ENCODE measurements around the gene ST6GALNAC2.
"Not testable (repeated sequence)": the region's sequence is repeated elsewhere in the genome, so short reads cannot be mapped to it uniquely, and the experiment has no call there.

Gene ST6GALNAC2

GRCh38 chr17:76614912-76615617 is 29.4 kb upstream of the ST6GALNAC2 start:
- H3K36me3 ChIP-seq (ENCODE audit: control insufficient read depth, insufficient read depth, low read length): no peaks in the 10 kb centered on the region
- H3K4me3 ChIP-seq (ENCODE audit: extremely low read depth, insufficient read depth, low read length, poor library complexity, severe bottlenecking): no peak overlapping the region
- no peaks in the 10 kb centered on the region for H3K4me1 ChIP-seq (ENCODE audit: control insufficient read depth, insufficient read depth, low read length, poor library complexity, severe bottlenecking)
- no peaks in the 10 kb centered on the region for H3K9me3 ChIP-seq (ENCODE audit: control insufficient read depth, low read length)
- WGBS, 2 experiments (ENCODE audit: insufficient coverage in 2 of 2): 90 to 91% methylated on average over 14 to 25 of the region's 28 CpGs
- H3K27ac ChIP-seq (ENCODE audit: low read depth, low read length, severe bottlenecking): no peak overlapping the region

- not testable (repeated sequence) for H3K9me3 ChIP-seq (ENCODE audit: control insufficient read depth, low read length); H3K36me3 ChIP-seq (ENCODE audit: control insufficient read depth, insufficient read depth, low read length); H3K4me1 ChIP-seq (ENCODE audit: control insufficient read depth, insufficient read depth, low read length, poor library complexity, severe bottlenecking); H3K27ac ChIP-seq (ENCODE audit: low read depth, low read length, severe bottlenecking); H3K4me3 ChIP-seq (ENCODE audit: extremely low read depth, insufficient read depth, low read length, poor library complexity, severe bottlenecking)
- 90 to 92% methylated on average over 7 to 11 of the region's 13 CpGs for WGBS, 2 experiments (ENCODE audit: insufficient coverage in 2 of 2)
These were observed 28.6 kb upstream of the ST6GALNAC2 start for GRCh38 chr17:76614064-76614759.

- H3K4me1 ChIP-seq (ENCODE audit: control insufficient read depth, insufficient read depth, low read length, poor library complexity, severe bottlenecking): no peaks in the 10 kb centered on the region
- 62 to 71% methylated on average over 13 to 16 of the region's 17 CpGs for WGBS, 2 experiments (ENCODE audit: insufficient coverage in 2 of 2)
- H3K27ac ChIP-seq (ENCODE audit: low read depth, low read length, severe bottlenecking): no peak overlapping the region
- no peaks in the 10 kb centered on the region for H3K36me3 ChIP-seq (ENCODE audit: control insufficient read depth, insufficient read depth, low read length)
- H3K9me3 ChIP-seq (ENCODE audit: control insufficient read depth, low read length): no peaks in the 10 kb centered on the region
- H3K4me3 ChIP-seq (ENCODE audit: extremely low read depth, insufficient read depth, low read length, poor library complexity, severe bottlenecking): no peak overlapping the region
These were observed 27.6 kb upstream of the ST6GALNAC2 start for GRCh38 chr17:76612977-76613851.

- H3K36me3 ChIP-seq (ENCODE audit: control insufficient read depth, insufficient read depth, low read length): no peaks in the 10 kb centered on the region
- H3K27ac ChIP-seq (ENCODE audit: low read depth, low read length, severe bottlenecking): no peak overlapping the region
- H3K9me3 ChIP-seq (ENCODE audit: control insufficient read depth, low read length): no peaks in the 10 kb centered on the region
- no peak overlapping the region for H3K4me3 ChIP-seq (ENCODE audit: extremely low read depth, insufficient read depth, low read length, poor library complexity, severe bottlenecking)
- WGBS, 2 experiments (ENCODE audit: insufficient coverage in 2 of 2): 97 to 100% methylated on average over 2 of the region's 4 CpGs
- no peaks in the 10 kb centered on the region for H3K4me1 ChIP-seq (ENCODE audit: control insufficient read depth, insufficient read depth, low read length, poor library complexity, severe bottlenecking)
These were observed 26.8 kb upstream of the ST6GALNAC2 start for GRCh38 chr17:76612465-76612864.

- 84 to 94% methylated on average over 3 to 4 of the region's 4 CpGs for WGBS, 2 experiments (ENCODE audit: insufficient coverage in 2 of 2)
- Histone ChIP-seq H3K4me1 (ENCODE audit: control insufficient read depth, insufficient read depth, low read length, poor library complexity, severe bottlenecking) (no peaks in the 10 kb centered on the region), H3K9me3 (ENCODE audit: control insufficient read depth, low read length) (no peaks in the 10 kb centered on the region), H3K4me3 (ENCODE audit: extremely low read depth, insufficient read depth, low read length, poor library complexity, severe bottlenecking) (no peak overlapping the region), H3K27ac (ENCODE audit: low read depth, low read length, severe bottlenecking) (no peak overlapping the region), H3K36me3 (ENCODE audit: control insufficient read depth, insufficient read depth, low read length) (no peaks in the 10 kb centered on the region)
These were observed 26.1 kb upstream of the ST6GALNAC2 start for GRCh38 chr17:76611758-76612157.

GRCh38 chr17:76611080-76611749 is 25.6 kb upstream of the ST6GALNAC2 start:
- H3K36me3 ChIP-seq (ENCODE audit: control insufficient read depth, insufficient read depth, low read length); H3K9me3 ChIP-seq (ENCODE audit: control insufficient read depth, low read length); H3K27ac ChIP-seq (ENCODE audit: low read depth, low read length, severe bottlenecking); H3K4me3 ChIP-seq (ENCODE audit: extremely low read depth, insufficient read depth, low read length, poor library complexity, severe bottlenecking); H3K4me1 ChIP-seq (ENCODE audit: control insufficient read depth, insufficient read depth, low read length, poor library complexity, severe bottlenecking): not testable (repeated sequence)
- WGBS, 2 experiments (ENCODE audit: insufficient coverage in 2 of 2): 60 to 66% methylated on average over 2 to 4 of the region's 13 CpGs

GRCh38 chr17:76606685-76607084 is 21.0 kb upstream of the ST6GALNAC2 start:
- WGBS, 2 experiments (ENCODE audit: insufficient coverage in 2 of 2): 71% methylated on average over 1 of the region's 1 CpG; no CpG with 5 or more reads in 1 of the 2 experiments
- not testable (repeated sequence) for H3K4me1 ChIP-seq (ENCODE audit: control insufficient read depth, insufficient read depth, low read length, poor library complexity, severe bottlenecking); H3K27ac ChIP-seq (ENCODE audit: low read depth, low read length, severe bottlenecking); H3K36me3 ChIP-seq (ENCODE audit: control insufficient read depth, insufficient read depth, low read length); H3K4me3 ChIP-seq (ENCODE audit: extremely low read depth, insufficient read depth, low read length, poor library complexity, severe bottlenecking); H3K9me3 ChIP-seq (ENCODE audit: control insufficient read depth, low read length)

GRCh38 chr17:76601065-76601464 is 15.4 kb upstream of the ST6GALNAC2 start:
- no peak overlapping the region for H3K4me3 ChIP-seq (ENCODE audit: extremely low read depth, insufficient read depth, low read length, poor library complexity, severe bottlenecking)
- H3K9me3 ChIP-seq (ENCODE audit: control insufficient read depth, low read length): peaks cover 7% of the 10 kb centered on the region
- no peaks in the 10 kb centered on the region for H3K36me3 ChIP-seq (ENCODE audit: control insufficient read depth, insufficient read depth, low read length)
- peaks cover 10% of the 10 kb centered on the region for H3K4me1 ChIP-seq (ENCODE audit: control insufficient read depth, insufficient read depth, low read length, poor library complexity, severe bottlenecking)
- H3K27ac ChIP-seq (ENCODE audit: low read depth, low read length, severe bottlenecking): no peak overlapping the region
- WGBS, 2 experiments (ENCODE audit: insufficient coverage in 2 of 2): 89 to 98% methylated on average over 7 of the region's 8 CpGs

GRCh38 chr17:76599694-76600460 is 14.2 kb upstream of the ST6GALNAC2 start:
- Histone ChIP-seq H3K4me1 (ENCODE audit: control insufficient read depth, insufficient read depth, low read length, poor library complexity, severe bottlenecking) (peaks cover 10% of the 10 kb centered on the region), H3K27ac (ENCODE audit: low read depth, low read length, severe bottlenecking) (no peak overlapping the region), H3K36me3 (ENCODE audit: control insufficient read depth, insufficient read depth, low read length) (no peaks in the 10 kb centered on the region), H3K4me3 (ENCODE audit: extremely low read depth, insufficient read depth, low read length, poor library complexity, severe bottlenecking) (no peak overlapping the region), H3K9me3 (ENCODE audit: control insufficient read depth, low read length) (peaks cover 7% of the 10 kb centered on the region)
- WGBS, 2 experiments (ENCODE audit: insufficient coverage in 2 of 2): 92 to 98% methylated on average over 7 to 14 of the region's 17 CpGs

- H3K27ac ChIP-seq (ENCODE audit: low read depth, low read length, severe bottlenecking): no peak overlapping the region
- H3K9me3 ChIP-seq (ENCODE audit: control insufficient read depth, low read length): peaks cover 4% of the 10 kb centered on the region
- peaks cover 10% of the 10 kb centered on the region for H3K4me1 ChIP-seq (ENCODE audit: control insufficient read depth, insufficient read depth, low read length, poor library complexity, severe bottlenecking)
- no peaks in the 10 kb centered on the region for H3K36me3 ChIP-seq (ENCODE audit: control insufficient read depth, insufficient read depth, low read length)
- 66 to 88% methylated on average over 2 of the region's 2 CpGs for WGBS, 2 experiments (ENCODE audit: insufficient coverage in 2 of 2)
- H3K4me3 ChIP-seq (ENCODE audit: extremely low read depth, insufficient read depth, low read length, poor library complexity, severe bottlenecking): no peak overlapping the region
These were observed 12.4 kb upstream of the ST6GALNAC2 start for GRCh38 chr17:76598004-76598439.
